ENCODE data around the gene GPR45. TPM values are rescaled to one million over a fixed set of nuclear protein-coding genes. Genes with fewer than 3 reads are reported as not detected.

Gene GPR45
- total RNA-seq, 2 experiments from 2014 or later = not detected

DNA sequence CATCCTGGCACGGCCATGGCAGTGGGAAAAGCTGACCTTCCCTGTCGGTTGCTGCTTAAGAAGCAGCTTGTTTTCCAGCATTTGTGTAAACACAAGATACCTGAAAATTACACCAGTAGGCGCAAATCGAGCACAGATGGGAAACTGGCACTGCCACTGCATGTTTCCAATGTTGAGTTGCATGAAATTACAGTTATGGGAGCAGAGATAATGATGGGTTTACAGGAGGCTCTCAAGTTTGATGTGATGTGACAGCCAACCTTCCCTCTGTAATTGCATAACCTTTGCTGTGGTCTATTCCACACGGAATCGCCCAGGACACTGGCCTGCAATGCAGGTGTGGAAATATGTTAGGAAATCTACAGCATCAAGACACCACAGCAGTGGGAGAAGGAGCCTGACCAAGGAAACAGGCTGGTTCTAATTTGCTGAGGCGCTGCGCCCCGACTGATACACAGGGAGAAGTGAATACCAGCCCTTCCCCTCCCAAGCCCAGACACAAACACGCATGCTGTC is 17.4 kb downstream of the GPR45 start:
- Mint-ChIP-seq H3K36me3 (ENCODE audit: low read depth) (peaks cover 2% of the 10 kb centered on the region), H3K4me3 (no peak overlapping the region), H3K4me1 (no peaks in the 10 kb centered on the region), H3K27ac (no peak overlapping the region), H3K9me3 (no peaks in the 10 kb centered on the region), H3K27me3 (no peaks in the 10 kb centered on the region)
- DNase-seq = no peak
- ChIA-PET CTCF (no interaction called here), POLR2A (no interaction called here)

DNA sequence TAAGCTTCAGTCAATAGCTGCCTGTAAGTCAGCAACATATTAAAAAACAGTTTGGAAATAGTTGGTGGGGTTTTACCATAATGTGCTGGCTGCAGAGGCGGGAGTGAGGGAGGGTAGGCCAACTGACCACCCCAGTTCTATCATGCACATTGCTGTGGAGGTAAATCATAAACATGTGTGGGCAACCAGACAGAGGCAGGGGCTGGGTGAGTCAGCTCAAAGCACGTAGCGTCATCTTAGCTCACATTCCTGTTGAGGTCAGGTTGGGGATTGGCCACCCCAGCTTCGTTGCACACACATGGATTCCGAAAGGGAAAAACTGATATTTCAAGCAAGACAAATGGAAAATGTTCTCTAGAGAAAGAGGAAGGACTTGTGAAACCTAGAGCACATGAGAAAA is 19.5 kb downstream of the GPR45 start:
- H3K27ac Mint-ChIP-seq = no peak overlapping the region
- H3K4me3 Mint-ChIP-seq = no peak overlapping the region
- H3K36me3 Mint-ChIP-seq (ENCODE audit: low read depth) = peaks cover 13% of the 10 kb centered on the region
- H3K4me1 Mint-ChIP-seq = no peaks in the 10 kb centered on the region
- no peaks in the 10 kb centered on the region for H3K27me3 Mint-ChIP-seq
- no peaks in the 10 kb centered on the region for H3K9me3 Mint-ChIP-seq
- ChIA-PET POLR2A (no interaction called here), CTCF (no interaction called here)
- no peak for DNase-seq

DNA sequence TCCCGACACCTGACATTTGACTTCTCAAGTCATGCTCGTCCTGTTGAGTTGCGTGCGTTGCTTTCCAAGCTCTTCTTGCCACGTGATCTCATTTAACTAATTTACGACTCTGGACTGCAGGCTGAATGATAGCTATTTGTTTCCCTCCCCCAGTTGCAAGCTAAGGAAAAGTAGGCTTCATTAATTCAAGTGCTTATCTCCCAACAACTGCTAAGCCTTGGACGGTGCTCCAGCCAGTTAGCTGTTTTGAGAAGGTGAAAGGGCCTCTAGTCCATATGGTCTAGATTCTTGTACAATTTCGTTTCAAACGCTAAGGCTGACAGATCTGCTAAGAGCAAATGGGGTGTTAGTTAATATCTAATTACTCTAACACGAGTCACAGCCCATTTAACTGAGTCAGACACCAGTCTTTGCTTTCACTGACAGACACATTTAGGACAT is 21.1 kb downstream of the GPR45 start:
- no peak for DNase-seq
- ChIA-PET POLR2A (no interaction called here), CTCF (interaction anchor here (1.2 to 1.3 kb wide), 2 partner anchors 13 to 27 kb away, joined by 3 read pairs; no protein-coding TSS in a partner anchor)
- H3K36me3 Mint-ChIP-seq (ENCODE audit: low read depth) = peaks cover 14% of the 10 kb centered on the region
- H3K27ac Mint-ChIP-seq = no peak overlapping the region
- no peak overlapping the region for H3K4me3 Mint-ChIP-seq
- H3K4me1 Mint-ChIP-seq = no peaks in the 10 kb centered on the region
- H3K9me3 Mint-ChIP-seq = no peaks in the 10 kb centered on the region
- no peaks in the 10 kb centered on the region for H3K27me3 Mint-ChIP-seq

DNA sequence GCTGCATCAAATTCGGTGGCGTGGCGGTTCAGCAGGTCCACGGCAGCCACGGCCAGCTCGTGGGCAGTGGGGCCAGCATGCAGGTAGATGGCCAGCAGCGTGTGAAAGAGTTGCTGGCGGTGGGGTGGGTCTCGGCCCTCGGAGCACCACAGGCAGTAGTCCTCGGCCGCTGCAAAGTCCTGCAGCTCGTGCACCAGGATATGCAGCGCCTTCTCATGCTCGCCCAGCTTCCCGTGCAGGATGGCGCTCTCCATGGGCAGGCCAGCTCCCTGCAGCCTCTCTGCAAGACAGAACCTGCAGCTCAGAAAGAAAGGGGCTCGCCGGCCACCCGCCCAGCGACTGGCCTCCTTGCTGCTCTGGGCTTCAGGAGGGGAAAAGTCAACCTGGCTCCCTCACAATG is 27.9 kb downstream of the GPR45 start:
- H3K27ac Mint-ChIP-seq = no peak overlapping the region
- H3K36me3 Mint-ChIP-seq (ENCODE audit: low read depth) = peaks cover 30% of the 10 kb centered on the region
- H3K9me3 Mint-ChIP-seq = no peaks in the 10 kb centered on the region
- no peaks in the 10 kb centered on the region for H3K27me3 Mint-ChIP-seq
- no peak overlapping the region for H3K4me3 Mint-ChIP-seq
- no peaks in the 10 kb centered on the region for H3K4me1 Mint-ChIP-seq
- POLR2A ChIA-PET = interaction anchor here (0.6 kb wide), 1 partner anchor 21 kb away, joined by 3 read pairs; no protein-coding TSS in a partner anchor
- CTCF ChIA-PET = interaction anchor here (1.4 kb wide), 1 partner anchor 10 kb away, joined by 3 read pairs; no protein-coding TSS in a partner anchor
- DNase-seq = no peak

DNA sequence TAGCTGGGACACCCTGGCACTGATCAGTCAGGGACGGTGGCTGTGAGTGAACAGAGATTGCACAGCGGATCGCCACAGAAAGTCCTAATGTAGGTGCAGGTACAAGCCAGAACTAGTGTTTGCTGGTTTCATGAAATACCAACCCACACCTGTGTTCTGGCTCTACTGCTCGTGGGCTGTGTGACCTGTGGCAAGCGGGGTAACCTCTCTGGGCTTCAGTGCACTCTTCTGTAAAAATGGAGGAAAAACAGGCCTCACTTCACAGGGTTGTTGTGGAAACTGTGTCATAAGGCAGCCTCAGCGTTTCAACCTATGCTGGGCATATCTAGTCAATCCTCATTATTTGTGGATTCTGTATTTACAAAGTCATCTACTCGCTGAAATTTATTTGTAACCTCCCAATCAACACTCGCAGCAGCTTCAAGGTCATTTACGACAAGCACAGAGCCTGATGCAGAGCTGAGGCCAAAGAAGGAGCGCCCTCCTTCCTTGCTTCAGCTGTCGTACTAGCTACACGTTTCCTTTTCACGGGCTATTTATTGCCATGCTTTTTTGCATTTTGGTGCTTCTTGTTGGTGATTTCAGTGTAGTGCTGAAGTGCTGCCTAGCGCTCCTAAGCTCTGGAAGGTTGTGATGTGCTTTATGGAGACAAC is 30.0 kb downstream of the GPR45 start:
- DNase-seq = no peak
- CTCF ChIA-PET = no interaction called here
- H3K4me1 Mint-ChIP-seq = no peaks in the 10 kb centered on the region
- no peak overlapping the region for H3K4me3 Mint-ChIP-seq
- no peak overlapping the region for H3K27ac Mint-ChIP-seq
- no peaks in the 10 kb centered on the region for H3K27me3 Mint-ChIP-seq
- POLR2A ChIA-PET = no interaction called here
- no peaks in the 10 kb centered on the region for H3K9me3 Mint-ChIP-seq
- H3K36me3 Mint-ChIP-seq (ENCODE audit: low read depth) = peaks cover 25% of the 10 kb centered on the region

DNA sequence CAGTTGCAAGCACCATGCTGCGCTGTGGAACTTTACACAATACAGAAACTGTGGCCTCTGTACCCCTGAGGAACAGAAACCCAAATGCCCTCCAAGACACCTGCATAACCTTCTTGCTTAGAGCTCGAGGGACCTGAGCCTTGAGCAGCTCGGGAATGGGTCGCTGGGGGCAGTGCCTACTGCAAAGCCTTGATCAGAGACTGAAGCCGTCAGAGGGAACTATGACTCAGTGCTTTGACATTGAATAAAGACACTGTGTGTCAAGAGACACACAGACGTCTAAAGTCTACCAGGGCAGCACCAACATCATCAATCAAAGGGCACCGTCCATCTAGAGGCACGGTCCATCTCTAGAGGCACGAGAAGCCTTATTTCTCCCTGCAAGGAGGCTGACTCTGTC is 30.6 kb downstream of the GPR45 start:
- DNase-seq = no peak
- ChIA-PET POLR2A (no interaction called here), CTCF (no interaction called here)

DNA sequence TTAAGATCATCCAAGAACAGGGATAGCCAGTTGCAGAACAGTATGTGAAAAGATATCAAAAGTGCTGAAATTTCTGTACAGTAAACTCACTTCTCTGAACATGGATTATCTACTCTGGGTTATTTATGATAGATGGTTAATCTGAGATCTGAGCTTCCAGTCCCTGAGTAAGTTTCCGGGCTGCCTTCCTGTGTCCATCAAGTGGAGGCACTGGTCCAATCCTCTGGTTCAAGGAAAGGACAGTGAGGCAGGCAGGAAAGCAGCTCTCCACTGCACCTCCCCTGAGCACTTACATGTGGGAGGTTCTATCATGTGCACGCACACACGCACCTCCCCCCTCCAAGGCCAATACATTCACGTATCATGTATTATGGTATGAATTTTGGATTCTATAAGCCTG is 32.5 kb downstream of the GPR45 start:
- no peaks in the 10 kb centered on the region for H3K9me3 Mint-ChIP-seq
- no peak overlapping the region for H3K27ac Mint-ChIP-seq
- no peak for DNase-seq
- POLR2A ChIA-PET = no interaction called here
- H3K36me3 Mint-ChIP-seq (ENCODE audit: low read depth) = peaks cover 18% of the 10 kb centered on the region
- CTCF ChIA-PET = interaction anchor here (1.4 kb wide), 1 partner anchor 40 kb away, joined by 3 read pairs; no protein-coding TSS in a partner anchor
- H3K4me1 Mint-ChIP-seq = no peaks in the 10 kb centered on the region
- H3K27me3 Mint-ChIP-seq = no peaks in the 10 kb centered on the region
- H3K4me3 Mint-ChIP-seq = no peak overlapping the region

More for the DNA sequence above, 30.6 kb downstream of the GPR45 start:
- H3K27me3 Mint-ChIP-seq = no peaks in the 10 kb centered on the region
- no peaks in the 10 kb centered on the region for H3K4me1 Mint-ChIP-seq
- no peak overlapping the region for H3K27ac Mint-ChIP-seq
- no peak overlapping the region for H3K4me3 Mint-ChIP-seq
- H3K36me3 Mint-ChIP-seq (ENCODE audit: low read depth) = peaks cover 25% of the 10 kb centered on the region
- H3K9me3 Mint-ChIP-seq = no peaks in the 10 kb centered on the region

DNA sequence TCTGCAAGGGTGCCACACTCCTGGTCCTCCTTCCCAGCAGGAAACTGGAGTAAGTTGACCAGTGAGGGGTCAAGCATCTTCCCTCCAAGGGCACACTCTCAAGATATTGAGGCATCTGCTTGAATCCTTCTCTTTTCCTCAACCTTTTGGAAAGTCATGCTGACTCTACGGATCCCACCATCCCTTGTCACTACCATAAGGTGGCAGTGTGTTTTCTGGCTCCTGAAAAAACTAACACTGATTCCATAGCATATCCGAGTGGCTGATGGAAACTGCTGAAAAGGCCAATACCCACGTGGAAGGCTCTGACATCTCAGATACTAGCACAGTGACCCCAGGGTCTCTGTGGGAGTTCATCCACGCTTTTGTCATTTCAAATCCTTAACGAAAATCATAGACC is 37.1 kb downstream of the GPR45 start:
- CTCF ChIA-PET = interaction anchor here (0.6 kb wide), 2 partner anchors 9 to 770 kb away, joined by 3 read pairs; no protein-coding TSS in a partner anchor
- no peak for DNase-seq
- Mint-ChIP-seq H3K4me1 (no peaks in the 10 kb centered on the region), H3K36me3 (ENCODE audit: low read depth) (peaks cover 19% of the 10 kb centered on the region), H3K4me3 (no peak overlapping the region), H3K27me3 (no peaks in the 10 kb centered on the region), H3K9me3 (no peaks in the 10 kb centered on the region), H3K27ac (no peak overlapping the region)
- POLR2A ChIA-PET = no interaction called here

DNA sequence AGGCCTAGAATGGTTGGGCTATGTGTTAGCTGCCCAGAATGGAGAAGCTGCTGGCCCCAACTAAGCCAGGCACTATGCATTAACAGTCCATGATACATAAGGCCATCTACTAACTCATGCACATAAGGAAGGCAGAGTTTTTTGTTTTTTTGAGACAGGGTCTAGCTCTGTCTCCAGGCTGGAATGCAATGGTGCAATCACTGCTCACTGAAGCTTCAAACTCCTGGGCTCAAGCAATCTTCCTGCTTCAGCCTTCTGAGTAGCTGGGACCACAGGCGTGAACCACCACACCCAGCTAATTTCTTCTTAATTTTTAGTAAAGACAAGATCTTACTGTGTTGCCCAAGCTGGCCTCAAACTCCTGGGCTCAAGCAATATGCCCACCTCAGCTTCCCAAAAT is 37.6 kb downstream of the GPR45 start:
- CTCF ChIA-PET = interaction anchor here (0.6 kb wide), 1 partner anchor 9 kb away, joined by 3 read pairs; no protein-coding TSS in a partner anchor
- H3K36me3 Mint-ChIP-seq (ENCODE audit: low read depth) = peaks cover 19% of the 10 kb centered on the region
- POLR2A ChIA-PET = no interaction called here
- no peaks in the 10 kb centered on the region for H3K4me1 Mint-ChIP-seq
- no peak for DNase-seq
- H3K9me3 Mint-ChIP-seq = no peaks in the 10 kb centered on the region
- no peaks in the 10 kb centered on the region for H3K27me3 Mint-ChIP-seq
- no peak overlapping the region for H3K27ac Mint-ChIP-seq
- H3K4me3 Mint-ChIP-seq = no peak overlapping the region

DNA sequence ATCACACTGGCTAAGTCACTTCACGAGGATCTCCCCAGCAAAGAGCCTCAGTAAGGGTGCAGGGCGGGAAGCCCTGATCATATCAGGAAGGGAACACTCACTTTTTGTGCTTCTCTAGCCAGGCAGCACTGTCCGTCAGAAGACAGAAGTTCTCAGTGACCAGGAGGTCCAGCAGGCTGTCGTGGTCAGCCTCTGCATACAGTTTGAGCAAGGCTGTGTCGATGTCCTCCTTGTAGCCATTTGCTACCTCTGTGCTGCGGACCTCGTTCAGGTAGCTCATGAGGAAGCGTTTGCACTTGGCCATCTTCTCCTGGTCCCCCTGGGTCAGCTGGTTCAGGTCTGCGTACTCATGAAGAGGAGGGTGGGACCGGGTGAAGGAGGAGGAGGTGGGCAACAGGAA is 38.7 kb downstream of the GPR45 start:
- ChIA-PET POLR2A (no interaction called here), CTCF (no interaction called here)
- no peaks in the 10 kb centered on the region for H3K9me3 Mint-ChIP-seq
- H3K27me3 Mint-ChIP-seq = no peaks in the 10 kb centered on the region
- no peak overlapping the region for H3K4me3 Mint-ChIP-seq
- no peaks in the 10 kb centered on the region for H3K4me1 Mint-ChIP-seq
- no peak for DNase-seq
- H3K27ac Mint-ChIP-seq = no peak overlapping the region
- peaks cover 26% of the 10 kb centered on the region for H3K36me3 Mint-ChIP-seq (ENCODE audit: low read depth)

DNA sequence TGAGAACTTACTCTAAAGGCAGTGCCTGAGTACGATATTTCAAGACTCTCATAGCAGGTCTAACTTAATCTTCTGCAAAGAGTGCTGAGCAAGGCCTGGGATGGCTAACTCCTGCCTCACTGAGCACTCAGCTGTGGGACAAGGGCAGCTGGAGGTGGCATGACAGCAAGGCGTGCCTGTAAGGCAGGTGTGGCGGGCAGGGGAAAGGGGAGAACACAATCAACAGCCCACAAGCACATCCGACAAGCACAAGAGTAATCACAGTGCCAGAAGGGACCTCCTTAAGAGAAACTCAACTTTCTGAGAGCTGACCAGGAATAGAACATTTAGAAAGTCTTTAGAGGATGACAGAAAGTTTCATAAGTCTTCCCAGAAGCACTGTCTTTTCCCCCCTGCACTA is 42.0 kb downstream of the GPR45 start:
- H3K27ac Mint-ChIP-seq = no peak overlapping the region
- CTCF ChIA-PET = no interaction called here

DNA sequence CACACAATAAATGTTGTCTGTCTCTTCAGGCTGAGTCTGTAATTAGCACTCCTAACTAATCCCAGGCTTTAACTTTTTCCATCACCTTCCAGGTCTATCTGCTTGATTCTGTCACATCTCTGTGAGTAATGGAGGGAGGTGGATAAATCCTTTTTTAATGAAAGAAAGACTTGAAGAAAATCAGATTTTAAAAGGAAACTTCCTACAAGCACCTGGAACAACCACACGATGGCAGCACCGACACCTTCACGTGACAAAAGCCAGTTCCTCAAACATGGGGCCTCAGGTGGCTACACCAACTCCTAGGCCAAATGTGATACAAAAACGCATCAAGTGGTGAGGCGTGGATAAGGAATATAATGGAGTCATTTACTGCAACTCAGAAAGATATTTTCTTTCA is 46.1 kb downstream of the GPR45 start:
- POLR2A ChIA-PET = no interaction called here
- CTCF ChIA-PET = interaction anchor here (1.1 kb wide), 2 partner anchors 10 to 11 kb away, joined by 3 read pairs; no protein-coding TSS in a partner anchor
- Mint-ChIP-seq H3K36me3 (ENCODE audit: low read depth) (peaks cover 31% of the 10 kb centered on the region), H3K4me3 (no peak overlapping the region), H3K9me3 (no peaks in the 10 kb centered on the region), H3K27me3 (no peaks in the 10 kb centered on the region), H3K27ac (no peak overlapping the region), H3K4me1 (peaks cover 4% of the 10 kb centered on the region)
- DNase-seq = peak; percentile 55

More for the DNA sequence above, 42.0 kb downstream of the GPR45 start:
- Mint-ChIP-seq H3K36me3 (ENCODE audit: low read depth) (peaks cover 30% of the 10 kb centered on the region), H3K4me3 (no peak overlapping the region), H3K27me3 (no peaks in the 10 kb centered on the region), H3K4me1 (peaks cover 4% of the 10 kb centered on the region), H3K9me3 (no peaks in the 10 kb centered on the region)
- POLR2A ChIA-PET = no interaction called here
- no peak for DNase-seq

DNA sequence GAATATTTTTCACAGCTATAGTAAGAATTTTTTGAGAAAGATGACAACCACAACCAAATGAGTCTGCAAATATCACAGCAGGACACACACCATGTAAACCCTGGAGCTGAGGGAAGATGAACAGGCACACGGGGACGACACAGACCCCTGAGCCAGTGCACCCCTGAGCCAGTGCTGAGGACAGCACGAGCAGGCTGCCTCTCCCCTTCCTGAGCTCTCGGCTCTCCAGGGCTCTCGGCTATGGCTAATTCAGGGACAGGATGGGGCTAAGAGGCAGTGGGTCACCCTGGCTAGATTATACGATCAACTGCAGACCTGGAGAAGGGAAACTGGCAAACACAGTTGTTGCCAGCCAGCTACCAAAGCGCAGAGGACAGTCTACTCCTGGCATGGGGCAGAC is 46.6 kb downstream of the GPR45 start:
- Mint-ChIP-seq H3K27me3 (no peaks in the 10 kb centered on the region), H3K36me3 (ENCODE audit: low read depth) (peaks cover 31% of the 10 kb centered on the region), H3K9me3 (no peaks in the 10 kb centered on the region), H3K27ac (no peak overlapping the region), H3K4me1 (peaks cover 4% of the 10 kb centered on the region), H3K4me3 (no peak overlapping the region)
- ChIA-PET CTCF (interaction anchor here (1.1 kb wide), 2 partner anchors 10 to 12 kb away, joined by 3 read pairs; no protein-coding TSS in a partner anchor), POLR2A (no interaction called here)
- DNase-seq = no peak

All from activated CD4-positive, alpha-beta T cell treated with anti-CD3 and anti-CD28 coated beads, Interleukin-2, amount 10 ng/mL, durations not matched to agents 7 days and 5 days (primary cell).